Astrocyte of the cerebellum (primary cell): ENCODE data around the gene CTXN2.

ENCODE experiments used
- DNase-seq: peaks from one replicate; pipeline ENCODE4 v3.0.0-alpha.2; 2011; ENCODE audit warnings: low read depth
- H3K4me3 ChIP-seq: 2 replicates; pipeline ENCODE4 v1.5.1; 2011; ENCODE audit warnings: mild to moderate bottlenecking, low read depth, low read length, moderate library complexity
- CTCF ChIP-seq: IDR thresholded peaks from 2 replicates; pipeline ENCODE4 v1.5.1; 2012; ENCODE audit warnings: low read length, low read depth, moderate library complexity, mild to moderate bottlenecking; ENCODE audit errors: missing control alignments
- in situ Hi-C: cut with HindIII; loops from 2 replicates; pipeline ENCODE4 v1.10.0; 2017; ENCODE audit warnings: low sequenced_read_pairs

The CTXN2 gene

GRCh38 chr15:48168616-48169015, 22.8 kb upstream of the CTXN2 start:
- no peak for TF ChIP-seq CTCF
- in situ Hi-C loops: no loop called here
- H3K4me3 ChIP-seq: no peak overlapping the region
- no peak for DNase-seq

GRCh38 chr15:48170981-48171380, 20.5 kb upstream of the CTXN2 start:
- no peak for TF ChIP-seq CTCF
- in situ Hi-C loops: no loop called here
- H3K4me3 ChIP-seq: no peak overlapping the region
- DNase-seq: no peak

- in situ Hi-C loops: no loop called here
Measured at GRCh38 chr15:48175126-48175525, 16.3 kb upstream of the CTXN2 start.

GRCh38 chr15:48176112-48176511, 15.4 kb upstream of the CTXN2 start:
- in situ Hi-C loops: no loop called here
- DNase-seq: no peak

More at GRCh38 chr15:48175126-48175525, 16.3 kb upstream of the CTXN2 start:
- H3K4me3 ChIP-seq: no peak overlapping the region
- no peak for TF ChIP-seq CTCF
- DNase-seq: no peak

GRCh38 chr15:48176957-48177356, 14.5 kb upstream of the CTXN2 start:
- in situ Hi-C loops: no loop called here
- H3K4me3 ChIP-seq: peak overlapping the region; percentile 61

More at GRCh38 chr15:48176112-48176511, 15.4 kb upstream of the CTXN2 start:
- TF ChIP-seq CTCF: no peak
- H3K4me3 ChIP-seq: no peak overlapping the region

GRCh38 chr15:48177383-48177765, 14.1 kb upstream of the CTXN2 start:
- DNase-seq: peak; percentile 39

More at GRCh38 chr15:48176957-48177356, 14.5 kb upstream of the CTXN2 start:
- no peak for TF ChIP-seq CTCF
- DNase-seq: no peak

More at GRCh38 chr15:48177383-48177765, 14.1 kb upstream of the CTXN2 start:
- TF ChIP-seq CTCF: no peak
- peak overlapping the region; percentile 61 for H3K4me3 ChIP-seq
- in situ Hi-C loops: no loop called here
